ENCODE measurements around the gene IL17REL. TPM values are rescaled to one million over a fixed set of nuclear protein-coding genes. Genes with fewer than 3 reads are reported as not detected.
"Not testable (repeated sequence)": the region's sequence is repeated elsewhere in the genome, so short reads cannot be mapped to it uniquely, and the experiment has no call there.

IL17REL gene
- total RNA-seq, 1 donor from 2014 or later, result not detected

GRCh38 chr22:49991167-49991566 is 21.4 kb downstream of the IL17REL start:
- no peak for TF ChIP-seq CTCF (IDR thresholded peaks at IDR 0.05)
- Mint-ChIP-seq H3K9me3 (ENCODE audit: unreplicated experiment) (peaks cover 19% of the 10 kb centered on the region), H3K4me1 (ENCODE audit: unreplicated experiment) (no peaks in the 10 kb centered on the region), H3K4me3 (ENCODE audit: unreplicated experiment) (no peak overlapping the region), H3K27me3 (ENCODE audit: unreplicated experiment) (peaks cover 2% of the 10 kb centered on the region), H3K27ac (ENCODE audit: unreplicated experiment) (no peak overlapping the region), H3K36me3 (ENCODE audit: unreplicated experiment) (no peaks in the 10 kb centered on the region)
- DNase-seq (ENCODE audit: extremely low spot score, unreplicated experiment), result no peak

GRCh38 chr22:49989826-49990225 is 22.7 kb downstream of the IL17REL start:
- not testable (repeated sequence) for H3K4me3 Mint-ChIP-seq (ENCODE audit: unreplicated experiment); H3K36me3 Mint-ChIP-seq (ENCODE audit: unreplicated experiment); DNase-seq (ENCODE audit: extremely low spot score, unreplicated experiment); H3K27ac Mint-ChIP-seq (ENCODE audit: unreplicated experiment); H3K4me1 Mint-ChIP-seq (ENCODE audit: unreplicated experiment)
- H3K9me3 Mint-ChIP-seq (ENCODE audit: unreplicated experiment), result peaks cover 29% of the 10 kb centered on the region
- H3K27me3 Mint-ChIP-seq (ENCODE audit: unreplicated experiment), result peaks cover 15% of the 10 kb centered on the region

- no peak overlapping the region for H3K4me3 Mint-ChIP-seq (ENCODE audit: unreplicated experiment)
- peaks cover 23% of the 10 kb centered on the region for H3K27me3 Mint-ChIP-seq (ENCODE audit: unreplicated experiment)
Measured at GRCh38 chr22:49986325-49986724, 26.2 kb downstream of the IL17REL start.

GRCh38 chr22:49983148-49984042 is 29.2 kb downstream of the IL17REL start:
- Mint-ChIP-seq H3K4me3 (ENCODE audit: unreplicated experiment) (no peak overlapping the region), H3K27ac (ENCODE audit: unreplicated experiment) (no peak overlapping the region), H3K4me1 (ENCODE audit: unreplicated experiment) (no peaks in the 10 kb centered on the region), H3K9me3 (ENCODE audit: unreplicated experiment) (peaks cover 22% of the 10 kb centered on the region), H3K36me3 (ENCODE audit: unreplicated experiment) (peaks cover 5% of the 10 kb centered on the region), H3K27me3 (ENCODE audit: unreplicated experiment) (peaks cover 23% of the 10 kb centered on the region)
- no peak for DNase-seq (ENCODE audit: extremely low spot score, unreplicated experiment)
- peak; percentile 37 for TF ChIP-seq CTCF (IDR thresholded peaks at IDR 0.05)

More at GRCh38 chr22:49986325-49986724, 26.2 kb downstream of the IL17REL start:
- Mint-ChIP-seq H3K9me3 (ENCODE audit: unreplicated experiment) (peaks cover 24% of the 10 kb centered on the region), H3K27ac (ENCODE audit: unreplicated experiment) (no peak overlapping the region), H3K36me3 (ENCODE audit: unreplicated experiment) (peaks cover 5% of the 10 kb centered on the region), H3K4me1 (ENCODE audit: unreplicated experiment) (no peaks in the 10 kb centered on the region)
- no peak for DNase-seq (ENCODE audit: extremely low spot score, unreplicated experiment)
- no peak for TF ChIP-seq CTCF (IDR thresholded peaks at IDR 0.05)

GRCh38 chr22:49981799-49982198 is 30.8 kb downstream of the IL17REL start:
- H3K4me3 Mint-ChIP-seq (ENCODE audit: unreplicated experiment); H3K4me1 Mint-ChIP-seq (ENCODE audit: unreplicated experiment); DNase-seq (ENCODE audit: extremely low spot score, unreplicated experiment); H3K36me3 Mint-ChIP-seq (ENCODE audit: unreplicated experiment); H3K27ac Mint-ChIP-seq (ENCODE audit: unreplicated experiment): not testable (repeated sequence)
- Mint-ChIP-seq H3K9me3 (ENCODE audit: unreplicated experiment) (peaks cover 21% of the 10 kb centered on the region), H3K27me3 (ENCODE audit: unreplicated experiment) (peaks cover 23% of the 10 kb centered on the region)

- Mint-ChIP-seq H3K4me3 (ENCODE audit: unreplicated experiment) (no peak overlapping the region), H3K4me1 (ENCODE audit: unreplicated experiment) (peaks cover 8% of the 10 kb centered on the region), H3K36me3 (ENCODE audit: unreplicated experiment) (peaks cover 2% of the 10 kb centered on the region), H3K9me3 (ENCODE audit: unreplicated experiment) (peaks cover 4% of the 10 kb centered on the region), H3K27me3 (ENCODE audit: unreplicated experiment) (peaks cover 9% of the 10 kb centered on the region), H3K27ac (ENCODE audit: unreplicated experiment) (no peak overlapping the region)
- DNase-seq (ENCODE audit: extremely low spot score, unreplicated experiment), result no peak
- peak; percentile 59 for TF ChIP-seq CTCF (IDR thresholded peaks at IDR 0.05)
Measured at GRCh38 chr22:49979587-49980264, 32.8 kb downstream of the IL17REL start.
